Transverse colon (tissue), 4 donors: Measurements from ENCODE around the gene GMPR2. TPM values are rescaled to one million over a fixed set of nuclear protein-coding genes. Genes with fewer than 3 reads are reported as not detected.

Experiments
- DNase-seq: peaks from one replicate; pipeline ENCODE4 v3.0.0-alpha.2; 2019
- H3K27ac ChIP-seq, 4 donors: fragments of 200-600 bp; sonication (generic); 2 replicates each; pipeline ENCODE4 v1.5.1; 2016 to 2018; ENCODE audit warnings: inconsistent platforms in 4 of 4
- H3K27me3 ChIP-seq: fragments of 200-600 bp; sonication (generic); 2 replicates; pipeline ENCODE4 v1.5.1; 2017; ENCODE audit warnings: inconsistent platforms
- H3K36me3 ChIP-seq, 4 donors: fragments of 200-600 bp; sonication (generic); 2 replicates each; pipeline ENCODE4 v1.5.1; 2017 to 2019; ENCODE audit warnings: inconsistent platforms in 4 of 4
- H3K4me1 ChIP-seq, 4 donors: fragments of 200-600 bp; sonication (generic); 2 replicates each; pipeline ENCODE4 v1.5.1; 2017 to 2020; ENCODE audit warnings: inconsistent platforms in 4 of 4
- H3K4me3 ChIP-seq, 4 donors: fragments of 200-600 bp; sonication (generic); 1 replicate in 1 of 4; 2 replicates in 3 of 4; pipeline versions ENCODE4 v1.5.1 to v1.6.1; 2017 to 2019; ENCODE audit warnings: inconsistent platforms in 4 of 4
- H3K9me3 ChIP-seq, 2 donors: fragments of 200-600 bp; sonication (generic); 2 replicates each; pipeline ENCODE4 v1.5.1; 2017 to 2019; ENCODE audit warnings: inconsistent platforms in 2 of 2
- CTCF ChIP-seq, 5 experiments: fragments of 200-600 bp in 3 of 5; fragments of 450-650 bp in 2 of 5; sonication (generic) in 3 of 5; IDR thresholded peaks; 1 replicate in 2 of 5; 2 replicates in 3 of 5; pipeline ENCODE4 v1.5.1; 2016 to 2017; ENCODE audit warnings: antibody characterized with exemption in 5 of 5, inconsistent platforms in 3 of 5, mild to moderate bottlenecking in 2 of 5, moderate library complexity in 1 of 5
- EP300 ChIP-seq: sonication (generic); formaldehyde crosslinking; IDR thresholded peaks from one replicate; pipeline ENCODE4 v1.6.1; 2017; ENCODE audit warnings: antibody characterized with exemption, low read depth
- POLR2A ChIP-seq: fragments of 450-650 bp; IDR thresholded peaks from one replicate; pipeline ENCODE4 v1.6.1; 2016; ENCODE audit warnings: antibody characterized with exemption, mild to moderate bottlenecking, moderate library complexity
- POLR2AphosphoS5 ChIP-seq, 3 donors: sonication (generic); formaldehyde crosslinking; IDR thresholded peaks; one replicate each; pipeline ENCODE4 v1.6.1; 2016; ENCODE audit warnings: antibody characterized with exemption in 3 of 3
- WGBS, 2 donors: methylation state at CpG; one replicate each; pipeline ENCODE4 v1.1.5; 2018; ENCODE audit warnings: low coverage in 1 of 2; 5-methylcytosine and 5-hydroxymethylcytosine counted together
- in situ Hi-C, 4 donors: fragments of 200-750 bp; cut with MboI; loops; one replicate each; pipeline versions ENCODE4 v1.15.0 to v1.15.1; 2017; ENCODE audit warnings: low sequenced_read_pairs in 3 of 4, low pct_ligation_motif_present in 1 of 4, low pct_unique_long_range_greater_than_20kb in 1 of 4
- intact Hi-C: fragments of 100-400 bp; cut with DNase I; formaldehyde crosslinking; loops from one replicate; pipeline ENCODE4 v1.15.1; 2023; ENCODE audit warnings: low total_unique reads
- total RNA-seq, 4 donors: library from RNA; depleted of rRNA; stranded (reverse); fragments of >200 nt; gene quantifications; one replicate each; pipeline ENCODE4 v1.1.0, GENCODE V29; 2016

GMPR2 gene
- total RNA-seq, 4 donors from 2014 or later, result 4.2 to 72.5 (median 46.3) TPM

- no peak for DNase-seq
- Histone ChIP-seq H3K4me1 (no peaks in the 10 kb centered on the region), H3K27ac (no peak overlapping the region), H3K36me3 (no peaks in the 10 kb centered on the region), H3K27me3 (no peaks in the 10 kb centered on the region), H3K9me3 (no peaks in the 10 kb centered on the region), H3K4me3 (no peak overlapping the region)
- in situ Hi-C loops, result no loop called here
- 96 to 97% methylated on average over 4 to 11 of the region's 12 CpGs for WGBS, 2 donors
- TF ChIP-seq CTCF (IDR thresholded peaks at IDR 0.05) (no peak), POLR2A (no peak), POLR2AphosphoS5 (IDR thresholded peaks at IDR 0.05) (no peak), EP300 (no peak)
- intact Hi-C loops, result no loop called here
Observed at GRCh38 chr14:24255931-24256711, 23.4 kb downstream of the GMPR2 start.

- H3K4me1 ChIP-seq, result no peaks in the 10 kb centered on the region
- H3K27ac ChIP-seq, result no peak overlapping the region
- no peak overlapping the region for H3K4me3 ChIP-seq
- no peak for DNase-seq
- no peaks in the 10 kb centered on the region for H3K9me3 ChIP-seq
- intact Hi-C loops (no loop called here), in situ Hi-C loops (no loop called here)
- WGBS, 2 donors, result 85% methylated on average over 4 of the region's 4 CpGs; no CpG with 5 or more reads in 1 of the 2 donors
- no peaks in the 10 kb centered on the region for H3K27me3 ChIP-seq
- H3K36me3 ChIP-seq, result no peaks in the 10 kb centered on the region
- TF ChIP-seq POLR2AphosphoS5 (IDR thresholded peaks at IDR 0.05) (no peak), CTCF (IDR thresholded peaks at IDR 0.05) (no peak), POLR2A (no peak), EP300 (no peak)
Observed at GRCh38 chr14:24256960-24257359, 24.2 kb downstream of the GMPR2 start.

- H3K27ac ChIP-seq, result no peak overlapping the region
- H3K36me3 ChIP-seq, result no peaks in the 10 kb centered on the region
- no peaks in the 10 kb centered on the region for H3K27me3 ChIP-seq
- no peaks in the 10 kb centered on the region for H3K9me3 ChIP-seq
- 85 to 91% methylated on average over 6 to 9 of the region's 9 CpGs for WGBS, 2 donors
- intact Hi-C loops, result no loop called here
- no peak for DNase-seq
- TF ChIP-seq POLR2AphosphoS5 (IDR thresholded peaks at IDR 0.05) (no peak), POLR2A (no peak), EP300 (no peak), CTCF (IDR thresholded peaks at IDR 0.05) (no peak)
- H3K4me3 ChIP-seq, result no peak overlapping the region
- no peaks in the 10 kb centered on the region for H3K4me1 ChIP-seq
- in situ Hi-C loops, result no loop called here
Observed at GRCh38 chr14:24258119-24258518, 25.4 kb downstream of the GMPR2 start.

GRCh38 chr14:24258548-24259265 lies 26.0 kb downstream of the GMPR2 start:
- 91 to 100% methylated on average over 2 to 17 of the region's 18 CpGs for WGBS, 2 donors
- Histone ChIP-seq H3K36me3 (no peaks in the 10 kb centered on the region), H3K4me1 (no peaks in the 10 kb centered on the region), H3K4me3 (no peak overlapping the region), H3K27me3 (no peaks in the 10 kb centered on the region), H3K27ac (no peak overlapping the region), H3K9me3 (no peaks in the 10 kb centered on the region)
- intact Hi-C loops, result no loop called here
- TF ChIP-seq POLR2A (no peak), CTCF (IDR thresholded peaks at IDR 0.05) (no peak), POLR2AphosphoS5 (IDR thresholded peaks at IDR 0.05) (no peak), EP300 (no peak)
- in situ Hi-C loops, result no loop called here
- no peak for DNase-seq
